Fibroblast of lung (primary cell): ENCODE data around the gene HDLBP. TPM values are rescaled to one million over a fixed set of nuclear protein-coding genes. Genes with fewer than 3 reads are reported as not detected.

Experiments
- DNase-seq, 2 donors: peaks; one replicate each; pipeline versions ENCODE4 v3.0.0 to v3.0.0-alpha.2; 2010; ENCODE audit warnings: low read depth in 2 of 2
- H2AFZ ChIP-seq: 2 replicates; pipeline ENCODE4 v1.5.1; 2012; ENCODE audit warnings: low read length, control low read depth, inconsistent platforms
- H3K27ac ChIP-seq: 2 replicates; pipeline ENCODE4 v1.5.1; 2011; ENCODE audit warnings: low read length, control low read depth; ENCODE audit not compliant: insufficient read depth
- H3K27me3 ChIP-seq: 2 replicates; pipeline ENCODE4 v1.5.1; 2011; ENCODE audit warnings: mild to moderate bottlenecking, low read length; ENCODE audit not compliant: control insufficient read depth, insufficient read depth
- H3K36me3 ChIP-seq: 2 replicates; pipeline ENCODE4 v1.5.1; 2011; ENCODE audit warnings: low read length; ENCODE audit not compliant: control insufficient read depth, insufficient read depth
- H3K4me1 ChIP-seq: 2 replicates; pipeline ENCODE4 v1.5.1; 2011; ENCODE audit warnings: low read length; ENCODE audit not compliant: control insufficient read depth, insufficient read depth; ENCODE audit errors: extremely low read depth
- H3K4me2 ChIP-seq: 2 replicates; pipeline ENCODE4 v1.5.1; 2011; ENCODE audit warnings: low read length, control low read depth; ENCODE audit not compliant: insufficient read depth; ENCODE audit errors: extremely low read depth
- H3K4me3 ChIP-seq, 4 experiments: fragments of 200-600 bp in 1 of 4; sonication (generic) in 1 of 4; replicated peaks in 1 of 4; 2 replicates each; pipeline ENCODE4 v1.5.1; 2011 to 2016; ENCODE audit warnings: low read length in 4 of 4, low read depth in 3 of 4, mild to moderate bottlenecking in 3 of 4, control low read depth in 2 of 4, inconsistent platforms in 1 of 4, mixed read lengths in 1 of 4; ENCODE audit not compliant: insufficient read depth in 1 of 4; ENCODE audit errors: control extremely low read depth in 1 of 4
- H3K79me2 ChIP-seq: 2 replicates; pipeline ENCODE4 v1.5.1; 2012; ENCODE audit warnings: mild to moderate bottlenecking, low read length, inconsistent platforms; ENCODE audit not compliant: control insufficient read depth, insufficient read depth
- H3K9ac ChIP-seq: 2 replicates; pipeline ENCODE4 v1.5.1; 2011; ENCODE audit warnings: mild to moderate bottlenecking, low read length, control low read depth; ENCODE audit not compliant: insufficient read depth
- H3K9me3 ChIP-seq: 2 replicates; pipeline ENCODE4 v1.5.1; 2012; ENCODE audit warnings: low read depth, low read length; ENCODE audit not compliant: control insufficient read depth, insufficient read depth
- H4K20me1 ChIP-seq: 2 replicates; pipeline ENCODE4 v1.5.1; 2011; ENCODE audit warnings: low read length; ENCODE audit not compliant: control insufficient read depth, insufficient read depth; ENCODE audit errors: extremely low read depth
- EZH2 ChIP-seq: IDR thresholded peaks from 2 replicates; pipeline ENCODE4 v1.5.1; 2012; ENCODE audit warnings: low read length, control low read depth, mild to moderate bottlenecking; ENCODE audit errors: missing control alignments
- polyA plus RNA-seq, 2 donors: library from polyadenylated mRNA; depleted of rRNA in 1 of 2; stranded (reverse) in 1 of 2; unstranded in 1 of 2; fragments of >200 nt; gene quantifications; 2 replicates each; pipeline ENCODE4 v1.2.1, GENCODE V29; 2011 to 2012; ENCODE audit warnings: missing spikeins in 1 of 2
- total RNA-seq: library from RNA; depleted of rRNA; stranded (reverse); fragments of >200 nt; gene quantifications from 2 replicates; pipeline ENCODE4 v1.2.1, GENCODE V29; 2014
- TF ChIP-seq, protein P1 (sequence below), 2 donors: IDR thresholded peaks in 1 of 2; conservative IDR thresholded peaks in 1 of 2; 1 replicate in 1 of 2; 2 replicates in 1 of 2; pipeline ENCODE4 v1.5.1; 2011 to 2012; ENCODE audit warnings: low read length in 2 of 2, control low read depth in 1 of 2, inconsistent platforms in 1 of 2, low read depth in 1 of 2, mild to moderate bottlenecking in 1 of 2

HDLBP gene
- total and polyA plus RNA-seq, 2 donors (not counting 1 experiment from before 2014, with no cell fraction given), result 626 to 1,354 TPM

DNA sequence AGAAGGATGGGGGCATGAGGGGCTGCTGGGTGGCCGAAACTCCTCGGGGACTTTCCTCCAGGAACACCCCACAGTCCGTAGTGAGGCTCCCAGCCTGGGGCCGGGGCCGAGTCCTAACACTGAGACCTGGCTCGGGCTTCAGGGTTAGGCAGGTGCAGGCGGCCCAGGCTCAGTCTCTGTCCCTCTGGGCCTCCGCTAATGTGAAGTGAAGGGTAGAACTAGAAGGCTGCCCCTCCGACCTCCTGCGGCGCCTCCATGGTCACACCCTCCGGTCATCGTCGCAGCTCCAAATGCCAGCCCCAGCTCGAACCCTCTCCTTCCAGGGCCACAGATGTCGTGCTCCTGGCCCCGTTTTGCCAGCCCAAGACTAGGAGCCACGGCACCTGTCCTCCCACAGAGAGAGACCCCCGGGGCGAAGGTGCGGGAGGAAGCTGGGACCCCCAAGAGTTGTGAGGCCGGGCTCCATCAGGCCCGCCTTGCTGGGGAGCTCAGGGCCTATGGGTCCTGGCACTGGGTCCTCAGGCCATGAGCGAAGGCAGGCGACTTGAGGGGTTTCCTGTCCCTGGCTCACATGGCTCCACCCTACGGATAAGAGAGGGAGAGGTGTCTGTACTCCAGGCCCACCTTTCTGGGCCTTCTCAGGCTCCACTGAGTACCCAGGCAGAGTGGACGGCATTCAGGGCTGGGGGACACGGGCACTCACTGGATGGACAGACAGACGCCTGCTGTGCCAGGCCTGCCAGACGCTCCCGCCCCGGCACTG, 126.2 kb downstream of the HDLBP start:
- no peaks in the 10 kb centered on the region for H4K20me1 ChIP-seq
- H3K36me3 ChIP-seq, result no peaks in the 10 kb centered on the region
- no peak overlapping the region for H3K4me2 ChIP-seq
- H2AFZ ChIP-seq, result no peak overlapping the region
- no peaks in the 10 kb centered on the region for H3K9me3 ChIP-seq
- DNase-seq, result no peak
- H3K4me3 ChIP-seq, result no peak overlapping the region
- H3K79me2 ChIP-seq, result no peaks in the 10 kb centered on the region
- H3K9ac ChIP-seq, result no peak overlapping the region
- TF ChIP-seq, protein P1, sequence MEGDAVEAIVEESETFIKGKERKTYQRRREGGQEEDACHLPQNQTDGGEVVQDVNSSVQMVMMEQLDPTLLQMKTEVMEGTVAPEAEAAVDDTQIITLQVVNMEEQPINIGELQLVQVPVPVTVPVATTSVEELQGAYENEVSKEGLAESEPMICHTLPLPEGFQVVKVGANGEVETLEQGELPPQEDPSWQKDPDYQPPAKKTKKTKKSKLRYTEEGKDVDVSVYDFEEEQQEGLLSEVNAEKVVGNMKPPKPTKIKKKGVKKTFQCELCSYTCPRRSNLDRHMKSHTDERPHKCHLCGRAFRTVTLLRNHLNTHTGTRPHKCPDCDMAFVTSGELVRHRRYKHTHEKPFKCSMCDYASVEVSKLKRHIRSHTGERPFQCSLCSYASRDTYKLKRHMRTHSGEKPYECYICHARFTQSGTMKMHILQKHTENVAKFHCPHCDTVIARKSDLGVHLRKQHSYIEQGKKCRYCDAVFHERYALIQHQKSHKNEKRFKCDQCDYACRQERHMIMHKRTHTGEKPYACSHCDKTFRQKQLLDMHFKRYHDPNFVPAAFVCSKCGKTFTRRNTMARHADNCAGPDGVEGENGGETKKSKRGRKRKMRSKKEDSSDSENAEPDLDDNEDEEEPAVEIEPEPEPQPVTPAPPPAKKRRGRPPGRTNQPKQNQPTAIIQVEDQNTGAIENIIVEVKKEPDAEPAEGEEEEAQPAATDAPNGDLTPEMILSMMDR (conservative IDR thresholded peaks at IDR 0.05 in 1 of 2, IDR thresholded peaks at IDR 0.05 in 1 of 2; ENCODE audit: low read depth in 1 of 2, low read length in 2 of 2), result no peak
- no peak for TF ChIP-seq EZH2
- H3K27me3 ChIP-seq, result no peaks in the 10 kb centered on the region
- H3K4me1 ChIP-seq, result no peaks in the 10 kb centered on the region
- H3K27ac ChIP-seq, result no peak overlapping the region

DNA sequence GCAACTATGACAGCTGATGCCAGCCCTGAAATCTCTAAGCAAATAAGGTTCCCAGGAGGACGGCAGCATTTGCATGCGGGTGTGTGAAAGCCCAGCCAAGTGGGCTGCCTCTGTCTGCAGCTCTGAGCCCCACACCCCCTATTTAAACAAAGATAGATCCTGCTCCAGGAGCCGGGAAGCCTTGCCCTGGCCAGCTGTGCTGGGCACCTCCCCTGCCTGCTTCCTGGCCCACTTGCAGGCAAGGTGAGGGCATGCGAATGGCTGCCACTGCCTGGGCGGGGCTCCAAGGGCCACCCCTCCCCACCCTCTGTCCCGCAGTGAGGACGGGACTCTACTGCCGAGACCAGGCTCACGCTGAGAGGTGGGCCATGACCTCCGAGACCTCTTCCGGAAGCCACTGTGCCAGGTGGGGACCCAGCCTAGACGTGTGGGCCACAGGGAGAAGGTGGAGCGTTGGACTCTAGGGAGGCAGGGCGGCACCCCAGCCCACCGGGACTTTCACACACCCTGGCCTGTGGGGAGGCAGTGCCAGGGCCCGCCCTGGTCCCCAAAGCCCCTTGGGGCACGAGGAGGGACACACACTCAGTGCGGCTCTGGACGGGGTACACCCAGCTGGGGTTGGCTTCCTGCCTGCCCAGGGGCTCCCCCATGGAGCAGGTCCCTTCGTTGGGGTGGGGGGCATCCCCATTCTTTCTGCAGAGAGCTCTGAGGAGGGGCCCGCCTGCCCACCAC, 126.9 kb downstream of the HDLBP start, which contains the start of gene ANO7:
TSS of gene ANO7 (plus strand) at position 317 of the 732 bp plus-strand sequence. CDS start 1,387 bp downstream, outside the sequence.
- TF ChIP-seq EZH2, result no peak
- TF ChIP-seq, protein P1 (conservative IDR thresholded peaks at IDR 0.05 in 1 of 2, IDR thresholded peaks at IDR 0.05 in 1 of 2; ENCODE audit: low read depth in 1 of 2, low read length in 2 of 2), result no peak
- no peak for DNase-seq
- Histone ChIP-seq H3K27me3 (no peaks in the 10 kb centered on the region), H3K9me3 (no peaks in the 10 kb centered on the region), H2AFZ (no peak within 1 kb of the TSS), H3K4me1 (no peaks in the 10 kb centered on the region), H3K79me2 (no peaks in the 10 kb centered on the region), H3K36me3 (no peaks in the 10 kb centered on the region), H3K4me3 (no peak within 1 kb of the TSS), H3K27ac (no peak within 1 kb of the TSS), H3K9ac (no peak within 1 kb of the TSS), H3K4me2 (no peak within 1 kb of the TSS), H4K20me1 (no peaks in the 10 kb centered on the region)

DNA sequence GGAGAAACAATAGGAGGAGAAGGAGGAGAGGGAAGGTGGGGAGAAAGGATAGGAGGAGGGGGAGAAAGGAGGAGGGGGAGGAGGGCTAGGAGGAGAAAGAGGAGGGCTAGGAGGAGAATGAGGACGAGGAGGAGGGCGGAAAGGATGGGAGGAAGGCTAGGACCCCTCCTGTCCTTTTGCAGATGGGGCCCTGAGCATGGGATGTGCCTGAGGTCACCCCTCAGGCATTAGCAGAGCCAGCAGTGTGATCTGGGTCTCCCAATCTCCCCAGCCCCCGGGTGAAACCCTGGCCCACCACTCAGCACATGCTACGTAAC, 127.6 kb downstream of the HDLBP start:
- Histone ChIP-seq H3K9me3 (no peaks in the 10 kb centered on the region), H3K27ac (no peak overlapping the region)
- no peak for DNase-seq

More for the DNA sequence above, 127.6 kb downstream of the HDLBP start:
- Histone ChIP-seq H4K20me1 (no peaks in the 10 kb centered on the region), H3K4me1 (no peaks in the 10 kb centered on the region), H3K36me3 (peaks cover 1% of the 10 kb centered on the region), H3K4me2 (no peak overlapping the region), H3K4me3 (no peak overlapping the region), H2AFZ (no peak overlapping the region), H3K9ac (no peak overlapping the region), H3K27me3 (no peaks in the 10 kb centered on the region), H3K79me2 (no peaks in the 10 kb centered on the region)
- TF ChIP-seq EZH2, result no peak
- TF ChIP-seq, protein P1 (conservative IDR thresholded peaks at IDR 0.05 in 1 of 2, IDR thresholded peaks at IDR 0.05 in 1 of 2; ENCODE audit: low read depth in 1 of 2, low read length in 2 of 2), result no peak
